ENCODE results near the gene THOP1. TPM values are rescaled to one million over a fixed set of nuclear protein-coding genes. Genes with fewer than 3 reads are reported as not detected.

Gene THOP1
- total RNA-seq, 1 experiment from 2014 or later = 390 TPM

DNA sequence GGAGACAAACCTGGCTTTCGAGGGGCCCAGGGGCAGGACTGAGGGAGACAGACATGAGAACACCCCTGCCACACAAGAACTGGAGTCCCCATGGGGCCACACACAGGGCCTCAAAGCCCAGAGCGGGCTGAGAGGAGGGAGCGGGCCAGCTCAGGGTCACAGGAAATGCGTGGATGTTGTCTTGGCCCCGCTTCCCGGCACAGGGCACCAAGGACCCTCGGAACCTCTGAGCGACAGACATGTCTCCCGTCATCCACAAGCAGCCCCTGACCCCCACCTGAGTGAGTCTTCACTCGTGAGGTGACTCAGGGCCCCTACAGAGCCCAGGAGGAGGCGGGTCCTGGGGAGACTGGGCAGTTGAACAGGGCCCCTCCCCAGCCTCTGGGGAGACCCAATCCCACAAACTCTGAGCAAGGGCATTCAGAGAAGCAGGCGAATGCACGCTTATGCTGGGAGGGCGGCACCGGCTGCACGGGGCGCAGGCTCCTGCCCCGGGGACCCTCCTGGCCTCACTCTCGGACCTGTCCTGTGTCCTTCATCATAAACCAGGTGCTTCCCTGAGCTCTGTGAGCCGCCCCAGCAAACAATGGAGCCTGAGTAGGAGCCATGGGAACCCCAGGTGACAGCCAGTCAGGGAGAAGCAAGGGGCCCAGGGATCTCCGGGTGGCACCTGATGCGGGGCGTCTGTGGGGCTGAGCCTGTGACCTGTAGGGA is 22.4 kb upstream of the THOP1 start:
- DNase-seq (ENCODE audit: low spot score) = no peak

- no peak for DNase-seq (ENCODE audit: low spot score)
Observed at GRCh38 chr19:2763687-2764086, 21.6 kb upstream of the THOP1 start.

DNA sequence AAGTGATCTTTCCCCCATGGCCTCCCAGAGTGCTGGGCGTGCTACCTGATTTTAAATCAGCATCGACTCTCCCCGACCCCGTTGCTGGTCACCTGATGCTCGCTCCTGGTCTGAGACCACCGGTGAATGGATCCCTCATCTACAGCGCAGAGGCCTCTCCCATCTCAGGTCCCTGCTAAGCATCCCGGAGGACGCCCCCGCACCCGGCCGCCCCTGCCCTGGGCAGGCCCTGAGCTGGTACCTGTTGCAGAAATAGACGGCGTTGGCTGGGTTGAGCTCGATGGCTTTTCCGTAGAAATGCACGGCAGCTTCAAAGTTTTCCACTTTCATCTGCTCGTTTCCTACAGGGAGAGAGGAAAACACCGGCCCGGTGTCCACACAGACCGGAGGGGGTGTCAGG is 20.4 kb upstream of the THOP1 start:
- no peak for DNase-seq (ENCODE audit: low spot score)

DNA sequence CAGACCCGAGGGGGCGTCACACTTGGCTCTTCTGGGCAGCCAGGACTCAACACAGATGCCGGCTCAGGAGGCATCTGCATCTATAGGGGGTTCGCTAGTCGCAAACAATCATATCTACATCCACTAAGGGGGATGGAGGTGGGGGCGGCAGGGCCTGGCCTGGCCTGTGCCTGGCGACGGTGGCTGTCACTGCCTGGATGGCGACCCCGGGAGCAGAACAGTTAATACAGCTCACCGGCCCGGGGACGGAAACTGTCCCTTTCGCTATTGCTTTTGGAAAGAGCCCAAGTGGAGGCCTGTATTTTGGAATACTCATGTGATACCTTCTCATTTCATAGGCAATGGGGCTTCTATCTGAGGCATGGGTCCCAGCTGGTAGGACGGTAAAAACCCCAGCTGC is 19.9 kb upstream of the THOP1 start:
- DNase-seq (ENCODE audit: low spot score) = no peak

GRCh38 chr19:2766594-2767372 is 18.5 kb upstream of the THOP1 start:
- no peak for DNase-seq (ENCODE audit: low spot score)

- DNase-seq (ENCODE audit: low spot score) = no peak
Observed at GRCh38 chr19:2767688-2768087, 17.6 kb upstream of the THOP1 start.

GRCh38 chr19:2768365-2769132 is 16.8 kb upstream of the THOP1 start:
- no peak for DNase-seq (ENCODE audit: low spot score)

GRCh38 chr19:2769218-2769617 is 16.1 kb upstream of the THOP1 start:
- DNase-seq (ENCODE audit: low spot score) = no peak

- no peak for DNase-seq (ENCODE audit: low spot score)
Observed at GRCh38 chr19:2770055-2771013, 15.0 kb upstream of the THOP1 start.

DNA sequence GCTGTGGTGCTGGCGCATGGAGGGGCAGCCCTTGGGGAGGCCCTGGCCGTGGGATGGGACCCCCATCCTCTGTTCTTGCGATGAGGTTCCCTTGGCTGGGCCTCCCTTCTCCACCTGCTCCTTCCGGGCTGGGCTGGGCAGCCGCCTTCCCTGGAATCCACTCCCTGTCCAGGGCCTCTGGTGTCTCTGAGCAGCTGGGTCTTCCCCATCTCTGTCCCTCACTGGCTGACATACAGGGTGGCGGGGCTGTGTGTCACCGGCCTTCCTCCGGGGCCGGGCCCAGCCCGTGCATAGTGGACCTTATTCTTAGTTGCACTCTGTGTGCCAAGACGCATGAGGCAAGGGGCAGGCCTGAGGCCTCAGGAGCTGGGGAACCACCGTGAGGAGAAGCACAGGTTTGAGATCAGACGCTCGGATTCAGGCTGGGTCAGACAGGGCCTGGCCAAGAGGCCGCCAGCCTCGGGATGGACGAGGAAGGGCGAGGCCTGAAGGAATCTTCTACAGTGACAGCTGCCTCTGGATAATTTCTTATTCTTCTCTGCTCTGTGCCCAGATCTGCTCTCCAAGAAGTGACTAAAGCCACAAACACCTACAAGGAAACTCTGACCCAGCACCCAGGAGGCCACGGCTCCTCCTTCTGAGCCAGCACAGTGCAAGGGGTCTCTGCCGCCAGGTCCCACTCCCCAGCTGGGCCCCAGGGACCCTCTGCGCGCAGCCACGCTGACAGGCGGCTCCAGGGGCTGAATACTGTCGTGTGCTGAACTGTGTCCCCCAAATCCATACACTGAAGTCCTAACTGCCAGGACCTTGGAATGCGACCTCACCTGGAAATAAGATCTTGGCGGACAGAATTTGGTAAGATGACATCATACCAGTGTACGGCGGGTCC is 13.3 kb upstream of the THOP1 start:
- no peak for DNase-seq (ENCODE audit: low spot score)

- DNase-seq (ENCODE audit: low spot score) = no peak
Observed at GRCh38 chr19:2774083-2774679, 11.1 kb upstream of the THOP1 start.

DNA sequence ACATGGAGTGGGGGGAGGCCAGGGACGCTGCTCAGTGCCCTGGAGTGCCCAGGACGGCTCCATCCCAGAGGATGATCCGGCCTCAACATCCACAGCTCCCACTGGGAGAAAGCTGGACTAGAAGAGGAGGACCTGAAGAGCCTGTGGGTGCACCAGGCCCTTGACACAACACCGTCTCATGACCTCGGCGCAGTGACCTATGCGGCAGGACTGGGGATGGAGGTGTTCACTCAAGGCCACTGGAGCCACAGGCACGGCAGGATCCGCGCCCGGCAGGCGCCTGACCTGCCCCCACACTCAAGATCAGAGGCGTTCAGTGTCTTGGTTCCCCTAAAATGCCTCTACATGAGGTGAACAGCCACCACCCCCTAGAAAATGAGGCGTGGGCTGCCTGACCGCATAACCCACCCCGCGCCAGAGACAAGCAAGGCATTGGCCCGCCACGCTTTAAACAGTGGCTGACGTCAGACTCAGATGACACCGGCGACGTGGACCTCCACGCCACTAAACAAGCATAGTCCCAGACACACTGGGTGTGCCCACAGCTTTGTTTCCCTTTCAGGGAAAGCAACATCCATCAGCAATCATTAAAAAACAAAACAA is 10.2 kb upstream of the THOP1 start:
- DNase-seq (ENCODE audit: low spot score) = no peak

DNA sequence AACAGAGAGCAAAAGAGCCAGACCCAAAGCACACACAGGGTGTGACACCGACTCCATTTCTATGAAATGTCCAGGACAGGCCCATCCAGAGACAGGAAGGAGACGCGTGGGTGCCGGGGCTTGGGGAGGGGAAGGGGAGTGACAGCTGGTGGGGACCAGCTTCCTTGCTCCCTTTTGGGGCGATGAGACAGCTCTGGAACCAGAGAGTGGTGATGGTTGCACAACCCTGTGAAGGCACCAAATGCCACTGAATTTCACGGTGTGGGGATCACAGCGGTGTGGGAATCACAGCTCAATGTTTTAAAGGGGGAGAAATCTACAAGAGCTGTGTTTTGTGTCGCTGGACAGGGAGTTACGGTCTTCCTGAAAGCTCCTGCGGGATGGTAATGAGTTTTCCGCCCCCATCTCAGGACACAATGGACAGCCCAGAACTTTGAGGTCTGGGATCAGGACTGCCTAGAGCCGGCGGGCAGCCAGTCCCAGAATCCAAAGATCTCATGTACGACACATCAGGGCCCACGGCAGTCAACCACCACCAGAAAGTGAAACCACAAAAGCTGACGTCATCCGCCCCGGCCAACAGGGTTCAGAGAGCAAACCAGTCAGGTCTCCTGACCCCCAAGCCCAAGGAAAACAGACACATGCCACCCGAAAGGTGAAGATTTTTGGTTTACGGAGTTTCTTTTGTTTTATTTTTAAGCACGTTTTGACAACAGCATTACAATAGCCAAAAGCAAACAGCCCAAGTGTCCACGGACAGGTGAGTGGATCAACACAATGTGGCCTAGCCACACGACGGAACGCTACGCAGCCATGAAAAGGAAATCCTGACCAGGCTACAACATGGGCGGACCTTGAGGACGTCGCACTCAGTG is 9.5 kb upstream of the THOP1 start:
- DNase-seq (ENCODE audit: low spot score) = peak; percentile 65

- no peak for DNase-seq (ENCODE audit: low spot score)
Observed at GRCh38 chr19:2777952-2778683, 7.2 kb upstream of the THOP1 start.

GRCh38 chr19:2779121-2779740 is 6.1 kb upstream of the THOP1 start:
- no peak for DNase-seq (ENCODE audit: low spot score)

DNA sequence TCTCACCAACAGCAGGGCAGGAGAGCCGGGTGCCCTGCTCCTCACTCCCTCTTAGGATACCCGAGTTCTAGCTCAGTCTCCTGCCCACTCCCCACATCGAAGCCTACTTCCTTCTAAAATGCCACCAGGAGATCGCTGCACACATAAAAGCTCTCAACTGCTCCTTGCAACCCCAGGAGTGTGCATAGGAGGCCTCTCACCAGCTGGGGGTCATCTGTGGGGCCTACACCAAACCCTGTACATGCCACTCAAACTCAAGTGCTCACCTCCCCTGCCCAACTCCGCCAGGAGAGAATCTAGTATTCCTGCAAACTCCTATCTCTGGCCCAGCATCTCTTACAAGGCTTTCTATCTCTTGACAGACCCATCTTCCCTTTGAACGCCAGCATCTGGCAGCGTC is 5.0 kb upstream of the THOP1 start:
- DNase-seq (ENCODE audit: low spot score) = no peak

GRCh38 chr19:2782329-2782935 is 2.9 kb upstream of the THOP1 start:
- DNase-seq (ENCODE audit: low spot score) = peak; percentile 16

All from A172 (cell line).